ENCODE measurements around the gene HTR2B. TPM values are rescaled to one million over a fixed set of nuclear protein-coding genes. Genes with fewer than 3 reads are reported as not detected.
"Not testable (repeated sequence)": the region's sequence is repeated elsewhere in the genome, so short reads cannot be mapped to it uniquely, and the experiment has no call there.

Gene HTR2B
- total RNA-seq, 2 experiments from 2014 or later: not detected

- H3K27me3 Mint-ChIP-seq; H3K27ac Mint-ChIP-seq; intact Hi-C loops (cut with micrococcal nuclease); DNase-seq; H3K9me3 Mint-ChIP-seq; H3K4me3 Mint-ChIP-seq: not testable (repeated sequence)
- H3K36me3 Mint-ChIP-seq: peaks cover 40% of the 10 kb centered on the region
- POLR2A ChIA-PET: interaction anchor here (0.6 kb wide), 1 partner anchor 176 kb away, joined by 6 read pairs; no protein-coding TSS in a partner anchor
- peaks cover 16% of the 10 kb centered on the region for H3K4me1 Mint-ChIP-seq (ENCODE audit: low read depth)
- CTCF ChIA-PET: interaction anchor here (0.6 to 1.5 kb wide), 3 partner anchors 11 to 862 kb away, joined by 3 to 6 read pairs (median 6); partner anchors contain the start of gene PSMD1
These were observed 57.3 kb downstream of the HTR2B start for GRCh38 chr2:231067531-231067930.

DNA sequence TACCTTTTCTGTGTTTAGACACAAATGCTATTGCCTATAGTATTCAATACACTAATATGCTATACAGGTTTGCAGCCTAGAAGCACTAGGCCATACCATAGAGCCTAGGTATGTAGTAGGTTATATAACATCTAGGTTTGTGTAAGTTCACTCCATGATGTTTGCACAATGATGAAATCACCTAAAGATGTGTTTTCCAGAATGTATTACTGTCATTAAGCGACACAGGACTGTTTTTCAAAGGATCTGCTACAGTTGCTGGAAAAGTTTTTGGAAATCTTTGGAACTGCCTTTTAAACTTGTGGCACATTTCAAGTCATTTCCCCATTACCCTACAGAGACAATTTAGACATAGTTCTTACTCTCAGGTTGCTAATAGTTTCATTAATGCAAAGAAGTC lies 58.9 kb downstream of the HTR2B start:
- no peak for DNase-seq
- Mint-ChIP-seq H3K36me3 (peaks cover 40% of the 10 kb centered on the region), H3K9me3 (no peaks in the 10 kb centered on the region), H3K4me3 (no peak overlapping the region), H3K4me1 (ENCODE audit: low read depth) (peaks cover 22% of the 10 kb centered on the region), H3K27ac (no peak overlapping the region), H3K27me3 (no peaks in the 10 kb centered on the region)
- ChIA-PET POLR2A (no interaction called here), CTCF (no interaction called here)
- intact Hi-C loops (cut with micrococcal nuclease): no loop called here

GRCh38 chr2:231063347-231063746 lies 61.5 kb downstream of the HTR2B start:
- H3K4me3 Mint-ChIP-seq: no peak overlapping the region
- no peak overlapping the region for H3K27ac Mint-ChIP-seq
- ChIA-PET POLR2A (no interaction called here), CTCF (interaction anchor here (2.0 to 2.1 kb wide), 2 partner anchors 10 to 239 kb away, joined by 5 to 8 read pairs; no protein-coding TSS in a partner anchor)
- intact Hi-C loops (cut with micrococcal nuclease): no loop called here
- peaks cover 33% of the 10 kb centered on the region for H3K36me3 Mint-ChIP-seq
- no peak for DNase-seq
- no peaks in the 10 kb centered on the region for H3K9me3 Mint-ChIP-seq
- H3K4me1 Mint-ChIP-seq (ENCODE audit: low read depth): peaks cover 36% of the 10 kb centered on the region
- H3K27me3 Mint-ChIP-seq: no peaks in the 10 kb centered on the region

DNA sequence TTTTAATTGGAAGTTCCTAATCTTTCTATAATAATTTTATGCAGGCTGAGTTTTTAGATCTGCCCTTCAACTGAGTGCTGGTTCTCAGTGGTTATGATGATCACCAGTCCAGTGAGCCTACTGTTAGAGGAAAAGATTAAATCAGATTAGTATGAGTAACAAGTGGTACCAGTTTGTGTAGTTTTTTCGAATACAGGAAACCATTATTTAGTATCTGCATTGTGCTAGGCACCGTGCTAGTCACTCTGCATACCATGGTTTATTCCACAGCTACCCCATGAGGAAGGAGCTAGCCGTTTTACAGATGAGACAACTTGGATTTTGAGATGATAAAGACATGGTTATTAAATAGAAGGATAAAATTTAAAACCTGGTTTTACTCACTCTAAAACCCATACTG lies 62.1 kb downstream of the HTR2B start:
- no peak overlapping the region for H3K27ac Mint-ChIP-seq
- H3K4me1 Mint-ChIP-seq (ENCODE audit: low read depth): peaks cover 36% of the 10 kb centered on the region
- H3K4me3 Mint-ChIP-seq: no peak overlapping the region
- intact Hi-C loops (cut with micrococcal nuclease): no loop called here
- H3K27me3 Mint-ChIP-seq: no peaks in the 10 kb centered on the region
- no peak for DNase-seq
- POLR2A ChIA-PET: no interaction called here
- no peaks in the 10 kb centered on the region for H3K9me3 Mint-ChIP-seq
- CTCF ChIA-PET: interaction anchor here (2.0 to 2.1 kb wide), 2 partner anchors 10 to 238 kb away, joined by 5 to 8 read pairs; no protein-coding TSS in a partner anchor
- H3K36me3 Mint-ChIP-seq: peaks cover 28% of the 10 kb centered on the region

DNA sequence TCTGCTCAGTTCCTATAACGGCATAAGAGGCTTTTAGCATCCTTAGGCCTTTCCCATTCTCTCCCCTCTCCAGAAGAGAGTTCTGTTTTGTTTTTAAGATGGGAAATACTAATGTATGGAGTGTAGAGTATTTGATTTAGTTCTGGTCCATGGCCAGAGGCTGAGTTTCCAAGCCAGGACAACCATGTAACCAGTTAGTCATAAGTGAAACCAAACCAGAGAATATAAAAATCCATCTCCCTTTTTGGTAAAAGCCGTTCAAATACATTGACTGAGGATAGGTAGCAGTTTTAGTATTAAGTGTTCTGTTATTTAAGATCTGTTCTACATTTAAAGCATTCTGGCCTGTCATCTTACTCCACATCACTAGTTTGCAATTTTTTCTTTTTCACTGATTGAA lies 65.1 kb downstream of the HTR2B start:
- H3K4me1 Mint-ChIP-seq (ENCODE audit: low read depth): peaks cover 37% of the 10 kb centered on the region
- intact Hi-C loops (cut with micrococcal nuclease): loop anchor here (5.0 to 10.0 kb wide), 2 partner anchors 405 to 553 kb away; no protein-coding TSS in a partner anchor
- H3K27ac Mint-ChIP-seq: no peak overlapping the region
- DNase-seq: no peak
- H3K36me3 Mint-ChIP-seq: peaks cover 21% of the 10 kb centered on the region
- ChIA-PET CTCF (no interaction called here), POLR2A (no interaction called here)
- no peak overlapping the region for H3K4me3 Mint-ChIP-seq
- peaks cover 1% of the 10 kb centered on the region for H3K27me3 Mint-ChIP-seq
- H3K9me3 Mint-ChIP-seq: no peaks in the 10 kb centered on the region

- Mint-ChIP-seq H3K9me3 (no peaks in the 10 kb centered on the region), H3K36me3 (peaks cover 19% of the 10 kb centered on the region), H3K27me3 (peaks cover 1% of the 10 kb centered on the region), H3K27ac (no peak overlapping the region), H3K4me1 (ENCODE audit: low read depth) (peaks cover 40% of the 10 kb centered on the region), H3K4me3 (peak overlapping the region; percentile 90)
- CTCF ChIA-PET: interaction anchor here (0.6 to 4.6 kb wide), 4 partner anchors 44 to 235 kb away, joined by 3 to 22 read pairs (median 6); no protein-coding TSS in a partner anchor
- POLR2A ChIA-PET: no interaction called here
- DNase-seq: no peak
- intact Hi-C loops (cut with micrococcal nuclease): loop anchor here (5.0 to 10.0 kb wide), 2 partner anchors 404 to 553 kb away; no protein-coding TSS in a partner anchor
These were observed 65.9 kb downstream of the HTR2B start for GRCh38 chr2:231058761-231059550.

Other genes with a start within 250 kb of the HTR2B start
- 1 to 10 TPM; 1.5 to 1.6 TPM for gene GPR55, start 199.8 kb downstream of the HTR2B start, total RNA-seq
- under 1 TPM; 0.24 to 0.53 TPM for gene SPATA3, start 128.9 kb downstream of the HTR2B start, total RNA-seq
- gene C2orf72, start 87.5 kb downstream of the HTR2B start, total RNA-seq: under 1 TPM; 0.34 to 0.55 TPM
- gene PSMD1, start 68.2 kb downstream of the HTR2B start, total RNA-seq: 100 to 1,000 TPM; 116 TPM
- gene ARMC9, start 73.6 kb upstream of the HTR2B start, total RNA-seq: 1 to 10 TPM; 3.0 TPM

Data from activated CD4-positive, alpha-beta memory T cell treated with anti-CD3 and anti-CD28 coated beads for 36 hours (primary cell).